ENCODE data around the gene NIPBL. TPM values are rescaled to one million over a fixed set of nuclear protein-coding genes. Genes with fewer than 3 reads are reported as not detected.
"Not testable (repeated sequence)": the region's sequence is repeated elsewhere in the genome, so short reads cannot be mapped to it uniquely, and the experiment has no call there.

Gene NIPBL
- total RNA-seq, 1 donor from 2014 or later, result 39.2 TPM

DNA sequence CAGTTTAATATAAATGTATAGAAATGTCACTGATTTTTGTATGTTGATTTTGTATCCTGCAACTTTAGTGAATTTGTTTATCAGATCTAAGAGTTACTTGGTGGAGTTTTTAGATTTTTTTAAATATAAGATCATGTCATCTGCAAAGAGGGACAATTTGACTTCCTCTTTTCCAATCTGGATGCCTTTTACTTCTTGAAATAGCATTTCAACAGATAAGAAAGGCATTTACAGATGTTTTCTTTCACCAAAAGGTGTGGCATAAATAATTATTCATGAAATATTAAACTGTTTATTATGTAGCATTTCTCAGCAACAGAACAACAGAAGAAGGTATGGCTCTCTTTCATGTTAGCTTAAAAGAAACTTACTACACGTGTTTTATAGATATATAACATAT, 34.9 kb upstream of the NIPBL start:
- no peak for DNase-seq
- intact Hi-C loops (cut with micrococcal nuclease), result no loop called here
- H3K27ac ChIP-seq (replicated peaks), result no peak overlapping the region
- H3K27me3 ChIP-seq (ENCODE audit: low read depth), result peaks cover 3% of the 10 kb centered on the region
- TF ChIP-seq, protein P1, sequence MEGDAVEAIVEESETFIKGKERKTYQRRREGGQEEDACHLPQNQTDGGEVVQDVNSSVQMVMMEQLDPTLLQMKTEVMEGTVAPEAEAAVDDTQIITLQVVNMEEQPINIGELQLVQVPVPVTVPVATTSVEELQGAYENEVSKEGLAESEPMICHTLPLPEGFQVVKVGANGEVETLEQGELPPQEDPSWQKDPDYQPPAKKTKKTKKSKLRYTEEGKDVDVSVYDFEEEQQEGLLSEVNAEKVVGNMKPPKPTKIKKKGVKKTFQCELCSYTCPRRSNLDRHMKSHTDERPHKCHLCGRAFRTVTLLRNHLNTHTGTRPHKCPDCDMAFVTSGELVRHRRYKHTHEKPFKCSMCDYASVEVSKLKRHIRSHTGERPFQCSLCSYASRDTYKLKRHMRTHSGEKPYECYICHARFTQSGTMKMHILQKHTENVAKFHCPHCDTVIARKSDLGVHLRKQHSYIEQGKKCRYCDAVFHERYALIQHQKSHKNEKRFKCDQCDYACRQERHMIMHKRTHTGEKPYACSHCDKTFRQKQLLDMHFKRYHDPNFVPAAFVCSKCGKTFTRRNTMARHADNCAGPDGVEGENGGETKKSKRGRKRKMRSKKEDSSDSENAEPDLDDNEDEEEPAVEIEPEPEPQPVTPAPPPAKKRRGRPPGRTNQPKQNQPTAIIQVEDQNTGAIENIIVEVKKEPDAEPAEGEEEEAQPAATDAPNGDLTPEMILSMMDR (IDR thresholded peaks at IDR 0.05; ENCODE audit: borderline replicate concordance), result no peak
- no peak overlapping the region for H3K4me3 ChIP-seq
- no peaks in the 10 kb centered on the region for H3K36me3 ChIP-seq
- H3K9me3 ChIP-seq (replicated peaks), result peaks cover 7% of the 10 kb centered on the region
- no peaks in the 10 kb centered on the region for H3K4me1 ChIP-seq

DNA sequence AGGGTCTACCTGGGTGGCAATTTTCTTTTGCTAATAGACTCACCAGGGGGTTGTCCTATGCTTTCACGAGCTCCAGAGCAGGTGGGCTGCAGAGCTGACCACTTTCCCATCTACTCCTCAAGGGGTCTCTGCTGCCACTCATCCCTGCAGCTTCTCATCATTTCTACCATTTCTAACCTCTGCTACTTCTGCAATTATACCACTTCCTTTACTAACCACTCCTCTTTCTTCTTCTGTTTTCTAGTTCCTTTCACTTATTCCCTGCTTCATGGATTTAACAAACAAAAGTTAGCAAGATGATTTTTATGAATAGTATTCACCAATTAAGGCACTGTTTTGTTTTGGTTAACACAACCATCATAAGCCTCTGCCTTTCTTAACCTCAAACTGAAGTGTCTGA, 34.5 kb upstream of the NIPBL start:
- Histone ChIP-seq H3K36me3 (no peaks in the 10 kb centered on the region), H3K4me1 (no peaks in the 10 kb centered on the region), H3K27me3 (ENCODE audit: low read depth) (peaks cover 3% of the 10 kb centered on the region), H3K4me3 (no peak overlapping the region), H3K27ac (replicated peaks) (no peak overlapping the region), H3K9me3 (replicated peaks) (peaks cover 7% of the 10 kb centered on the region)
- intact Hi-C loops (cut with micrococcal nuclease), result no loop called here
- TF ChIP-seq, protein P1 (IDR thresholded peaks at IDR 0.05; ENCODE audit: borderline replicate concordance), result no peak
- DNase-seq, result no peak

DNA sequence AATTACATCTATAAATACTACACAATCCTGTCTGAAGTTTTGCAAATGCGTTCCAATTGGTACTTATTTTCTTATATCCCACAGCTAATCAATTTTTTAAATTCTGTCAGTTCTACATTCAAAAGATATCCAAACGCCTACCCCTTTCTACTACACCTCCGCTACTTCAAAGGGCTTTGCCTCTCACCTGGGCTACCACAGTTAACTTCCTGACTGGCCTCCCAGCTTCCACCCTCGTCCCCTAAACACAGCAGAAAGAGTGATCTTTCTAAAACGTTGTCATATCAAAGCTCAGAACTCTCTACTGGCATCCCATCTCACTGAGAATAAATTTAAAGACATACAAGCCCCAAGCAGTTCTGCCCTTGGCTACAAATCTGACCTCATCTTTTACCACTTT, 32.3 kb upstream of the NIPBL start:
- Histone ChIP-seq H3K36me3 (no peaks in the 10 kb centered on the region), H3K27me3 (ENCODE audit: low read depth) (peaks cover 3% of the 10 kb centered on the region), H3K9me3 (replicated peaks) (peaks cover 7% of the 10 kb centered on the region), H3K27ac (replicated peaks) (no peak overlapping the region), H3K4me1 (no peaks in the 10 kb centered on the region), H3K4me3 (no peak overlapping the region)
- intact Hi-C loops (cut with micrococcal nuclease), result no loop called here
- TF ChIP-seq, protein P1 (IDR thresholded peaks at IDR 0.05; ENCODE audit: borderline replicate concordance), result no peak
- DNase-seq, result no peak

DNA sequence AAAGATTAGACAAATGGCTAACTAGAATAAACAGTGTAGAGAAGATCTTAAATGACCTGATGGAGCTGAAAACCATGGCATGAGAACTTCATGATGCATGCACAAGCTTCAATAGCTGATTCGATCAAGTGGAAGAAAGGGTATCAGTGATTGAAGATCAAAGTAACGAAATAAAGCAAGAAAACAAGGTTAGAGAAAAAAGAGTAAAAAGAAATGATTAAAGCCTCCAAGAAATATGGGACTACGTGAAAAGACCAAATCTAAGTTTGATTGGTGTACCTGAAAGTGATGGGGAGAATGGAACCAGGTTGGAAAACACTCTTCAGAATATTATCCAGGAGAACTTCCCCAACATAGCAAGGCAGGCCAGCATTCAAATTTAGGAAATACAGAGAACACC, 28.0 kb upstream of the NIPBL start:
- H3K36me3 ChIP-seq; intact Hi-C loops (cut with micrococcal nuclease); H3K27ac ChIP-seq (replicated peaks); DNase-seq; H3K9me3 ChIP-seq (replicated peaks); H3K4me3 ChIP-seq; H3K27me3 ChIP-seq (ENCODE audit: low read depth); H3K4me1 ChIP-seq: not testable (repeated sequence)

DNA sequence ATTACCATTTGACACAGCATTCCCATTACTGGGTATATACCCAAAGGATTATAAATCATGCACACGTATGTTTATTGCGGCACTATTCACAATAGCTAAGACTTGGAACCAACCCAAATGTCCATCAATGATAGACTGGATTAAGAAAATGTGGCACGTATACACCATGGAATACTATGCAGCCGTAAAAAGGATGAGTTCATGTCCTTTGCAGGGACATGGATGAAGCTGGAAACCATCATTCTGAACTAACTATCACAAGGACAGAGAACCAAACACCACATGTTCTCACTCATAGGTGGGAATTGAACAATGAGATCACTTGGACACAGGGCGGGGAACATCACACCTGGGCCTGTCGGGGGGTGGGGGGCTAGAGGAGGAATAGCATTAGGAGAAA, 23.7 kb upstream of the NIPBL start:
- H3K4me1 ChIP-seq; H3K9me3 ChIP-seq (replicated peaks); H3K27ac ChIP-seq (replicated peaks); H3K27me3 ChIP-seq (ENCODE audit: low read depth); H3K36me3 ChIP-seq; DNase-seq; H3K4me3 ChIP-seq; intact Hi-C loops (cut with micrococcal nuclease): not testable (repeated sequence)

DNA sequence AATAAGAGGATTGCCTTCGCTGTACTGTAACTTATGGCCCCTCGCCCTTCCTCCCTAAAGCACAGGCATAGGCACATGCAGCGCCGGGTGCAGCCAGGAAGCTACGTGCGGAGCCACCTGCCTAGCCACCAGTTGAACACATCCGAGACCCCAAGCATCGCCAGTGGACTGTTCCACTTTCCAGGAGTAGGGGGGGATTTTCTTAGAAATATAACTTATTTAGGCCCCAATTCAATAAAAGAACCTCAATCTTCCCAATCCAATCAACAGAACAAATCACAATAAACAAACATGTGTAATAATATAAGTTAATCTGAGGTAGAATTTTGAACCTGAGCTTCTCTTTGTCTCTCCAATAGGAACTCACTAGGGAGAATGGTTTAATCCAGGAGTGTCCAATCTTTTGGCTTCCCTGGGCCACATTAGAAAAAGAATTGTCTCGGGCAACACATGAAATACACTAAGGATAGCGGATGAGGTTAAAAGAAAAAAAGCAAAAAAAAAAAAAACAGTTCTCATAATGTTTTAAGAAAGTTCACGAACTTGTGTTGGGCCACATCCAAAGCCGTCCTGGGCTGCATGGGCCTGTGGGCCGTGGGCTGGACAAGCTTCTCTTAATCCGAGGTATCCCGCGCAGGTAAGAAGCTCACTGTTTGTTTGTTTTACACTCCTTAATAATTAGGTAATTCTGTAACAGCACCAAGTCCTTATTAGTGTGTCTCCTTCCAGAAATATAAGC, 22.0 kb upstream of the NIPBL start:
- TF ChIP-seq, protein P1 (IDR thresholded peaks at IDR 0.05; ENCODE audit: borderline replicate concordance), result no peak
- intact Hi-C loops (cut with micrococcal nuclease), result no loop called here
- Histone ChIP-seq H3K4me3 (no peak overlapping the region), H3K27me3 (ENCODE audit: low read depth) (no peaks in the 10 kb centered on the region), H3K9me3 (replicated peaks) (peaks cover 4% of the 10 kb centered on the region), H3K27ac (replicated peaks) (no peak overlapping the region), H3K36me3 (no peaks in the 10 kb centered on the region), H3K4me1 (no peaks in the 10 kb centered on the region)
- DNase-seq, result no peak

Measured in left ventricle myocardium inferior (tissue), 1 donor.